ENCODE measurements around the gene C20orf144. TPM values are rescaled to one million over a fixed set of nuclear protein-coding genes. Genes with fewer than 3 reads are reported as not detected.

C20orf144 gene
- total and polyA plus RNA-seq, 8 donors, result 0.19 to 0.31 TPM; not detected in 6

DNA sequence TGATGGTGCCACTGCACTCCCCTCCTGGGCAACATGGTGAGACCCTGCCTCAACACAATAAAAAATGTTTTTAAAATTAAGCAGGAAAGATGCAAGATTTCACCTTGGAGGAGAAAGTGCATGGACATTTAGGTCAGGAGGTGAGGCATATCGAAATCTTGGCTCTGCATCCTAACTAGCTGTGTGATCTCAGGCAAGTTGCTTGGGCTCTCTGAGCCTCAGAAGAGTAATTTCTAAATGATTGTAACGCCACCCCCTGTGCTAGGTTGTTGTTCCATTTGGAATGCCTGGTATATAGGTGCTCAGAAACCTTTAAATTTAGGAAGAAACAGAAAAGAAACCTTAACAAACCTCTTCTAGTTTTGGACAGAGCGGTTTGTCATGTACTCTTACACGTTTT is 35.9 kb upstream of the C20orf144 start:
- no peaks in the 10 kb centered on the region for H3K9me3 ChIP-seq
- H3K27me3 ChIP-seq, result no peaks in the 10 kb centered on the region
- WGBS, 5 donors, result 94 to 98% (median 98%) methylated on average over 4 of the region's 4 CpGs
- no peak for TF ChIP-seq POLR2AphosphoS5 (IDR thresholded peaks at IDR 0.05)
- TF ChIP-seq EP300 (IDR thresholded peaks at IDR 0.05), result no peak
- no peak for TF ChIP-seq POLR2A (IDR thresholded peaks at IDR 0.05)
- no peak for TF ChIP-seq CTCF (IDR thresholded peaks at IDR 0.05)
- peaks cover 25 to 90% (median 86%) of the 10 kb centered on the region in 4 donors for H3K36me3 ChIP-seq
- DNase-seq, result no peak
- intact Hi-C loops (cut with DNase I; ENCODE audit: low total_unique reads), result no loop called here
- H3K4me3 ChIP-seq, result no peak overlapping the region
- no peak overlapping the region for H3K27ac ChIP-seq
- peaks cover 0 to 5% (median 0%) of the 10 kb centered on the region in 4 donors for H3K4me1 ChIP-seq

DNA sequence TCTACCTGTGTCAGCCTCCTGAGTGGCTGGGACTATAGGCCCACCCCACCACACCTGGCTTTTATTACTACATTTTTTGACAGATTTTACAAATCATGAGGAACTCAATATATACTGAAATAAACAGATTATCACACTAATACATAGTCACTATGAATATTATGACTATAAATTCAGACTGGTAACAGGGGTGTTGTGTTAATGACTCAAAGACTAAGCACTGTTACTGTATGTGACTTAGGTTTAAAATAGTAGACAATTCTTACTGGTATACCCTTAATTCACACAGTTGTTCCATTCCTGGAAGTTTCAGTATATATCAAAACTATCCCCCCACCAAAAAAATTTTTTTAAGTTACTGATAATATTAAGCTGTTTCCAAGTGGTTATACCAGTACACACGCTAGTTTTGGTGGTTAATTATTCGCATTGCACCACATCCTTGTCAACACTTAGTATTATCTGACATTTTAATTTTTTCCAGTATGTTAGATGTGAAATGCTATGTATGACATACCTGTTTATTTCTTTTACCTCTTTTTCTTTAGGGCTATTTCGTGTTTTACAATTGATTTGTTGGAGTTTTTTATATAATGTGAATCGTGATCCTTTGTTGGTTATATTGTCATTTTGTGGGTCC is 34.4 kb upstream of the C20orf144 start:
- Histone ChIP-seq H3K4me1 (peaks cover 0 to 3% (median 0%) of the 10 kb centered on the region in 4 donors), H3K36me3 (peaks cover 27 to 95% (median 95%) of the 10 kb centered on the region in 4 donors), H3K27me3 (no peaks in the 10 kb centered on the region), H3K9me3 (no peaks in the 10 kb centered on the region), H3K27ac (no peak overlapping the region), H3K4me3 (no peak overlapping the region)
- DNase-seq, result no peak
- WGBS, 5 donors, result 95 to 99% (median 98%) methylated on average over 4 of the region's 4 CpGs
- intact Hi-C loops (cut with DNase I; ENCODE audit: low total_unique reads), result no loop called here
- TF ChIP-seq CTCF (IDR thresholded peaks at IDR 0.05) (no peak), EP300 (IDR thresholded peaks at IDR 0.05) (no peak), POLR2A (IDR thresholded peaks at IDR 0.05) (no peak), POLR2AphosphoS5 (IDR thresholded peaks at IDR 0.05) (no peak)

DNA sequence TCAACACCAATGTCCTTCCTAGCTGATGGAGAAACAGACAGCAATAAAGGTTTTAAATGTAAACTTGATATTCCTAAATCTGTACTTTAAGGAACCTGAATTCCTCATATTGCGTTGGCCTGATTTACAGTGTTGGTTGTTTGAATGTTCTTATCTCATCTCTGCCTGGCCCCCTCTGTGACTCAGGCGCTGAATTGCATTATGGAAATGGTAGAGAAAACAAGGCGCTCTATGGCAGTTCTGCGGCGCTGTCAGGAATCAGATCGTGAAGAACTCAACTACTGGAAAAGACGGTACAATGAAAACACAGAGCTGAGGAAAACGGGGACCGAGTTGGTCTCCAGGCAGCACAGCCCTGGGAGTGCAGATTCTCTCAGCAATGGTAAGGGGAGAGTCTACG is 32.6 kb upstream of the C20orf144 start:
- H3K27ac ChIP-seq, result no peak overlapping the region
- TF ChIP-seq CTCF (IDR thresholded peaks at IDR 0.05) (no peak), POLR2AphosphoS5 (IDR thresholded peaks at IDR 0.05) (no peak), POLR2A (IDR thresholded peaks at IDR 0.05) (no peak), EP300 (IDR thresholded peaks at IDR 0.05) (no peak)
- no peaks in the 10 kb centered on the region for H3K27me3 ChIP-seq
- intact Hi-C loops (cut with DNase I; ENCODE audit: low total_unique reads), result no loop called here
- H3K36me3 ChIP-seq, result peaks cover 30 to 98% (median 97%) of the 10 kb centered on the region in 4 donors
- no peaks in the 10 kb centered on the region for H3K4me1 ChIP-seq
- H3K9me3 ChIP-seq, result no peaks in the 10 kb centered on the region
- DNase-seq, result no peak
- WGBS, 5 donors, result 94 to 96% (median 95%) methylated on average over 10 of the region's 10 CpGs
- H3K4me3 ChIP-seq, result no peak overlapping the region

DNA sequence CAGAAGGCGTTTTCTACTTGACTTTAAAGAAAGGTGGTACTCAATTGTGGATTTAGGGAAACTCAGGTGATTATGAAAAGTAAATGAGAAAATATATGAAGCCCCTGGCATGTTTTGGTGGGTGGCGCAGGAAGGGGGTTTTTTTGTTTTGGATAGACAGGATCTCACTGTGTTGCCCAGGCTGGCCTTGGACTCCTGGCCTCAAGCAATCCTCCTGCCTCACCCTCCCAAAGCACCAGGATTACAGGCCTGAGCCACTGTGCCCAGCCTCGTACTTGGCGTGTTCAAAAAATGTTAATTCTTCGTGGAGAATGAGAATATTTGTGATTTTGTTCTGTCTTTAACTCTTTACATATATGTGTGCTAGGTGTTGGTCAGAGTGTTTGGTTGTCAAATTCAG is 32.1 kb upstream of the C20orf144 start:
- no peak overlapping the region for H3K27ac ChIP-seq
- H3K27me3 ChIP-seq, result no peaks in the 10 kb centered on the region
- TF ChIP-seq EP300 (IDR thresholded peaks at IDR 0.05) (no peak), POLR2AphosphoS5 (IDR thresholded peaks at IDR 0.05) (no peak), CTCF (IDR thresholded peaks at IDR 0.05) (no peak), POLR2A (IDR thresholded peaks at IDR 0.05) (no peak)
- intact Hi-C loops (cut with DNase I; ENCODE audit: low total_unique reads), result no loop called here
- peaks cover 30 to 94% (median 93%) of the 10 kb centered on the region in 4 donors for H3K36me3 ChIP-seq
- no peaks in the 10 kb centered on the region for H3K9me3 ChIP-seq
- no peak for DNase-seq
- 89 to 97% (median 96%) methylated on average over 5 of the region's 5 CpGs for WGBS, 5 donors
- H3K4me3 ChIP-seq, result no peak overlapping the region
- H3K4me1 ChIP-seq, result no peaks in the 10 kb centered on the region
